Islet precursor cell (in vitro differentiated cells): Measurements from ENCODE around the gene TBL1X.

Experiments
- DNase-seq: peaks from one replicate; pipeline ENCODE4 v3.0.0-alpha.2; 2018

Gene TBL1X

GRCh38 chrX:9538544-9539045, 73.7 kb downstream of the TBL1X start:
- DNase-seq, result no peak

- no peak for DNase-seq
Measured at GRCh38 chrX:9539605-9540387, 74.9 kb downstream of the TBL1X start.

DNA sequence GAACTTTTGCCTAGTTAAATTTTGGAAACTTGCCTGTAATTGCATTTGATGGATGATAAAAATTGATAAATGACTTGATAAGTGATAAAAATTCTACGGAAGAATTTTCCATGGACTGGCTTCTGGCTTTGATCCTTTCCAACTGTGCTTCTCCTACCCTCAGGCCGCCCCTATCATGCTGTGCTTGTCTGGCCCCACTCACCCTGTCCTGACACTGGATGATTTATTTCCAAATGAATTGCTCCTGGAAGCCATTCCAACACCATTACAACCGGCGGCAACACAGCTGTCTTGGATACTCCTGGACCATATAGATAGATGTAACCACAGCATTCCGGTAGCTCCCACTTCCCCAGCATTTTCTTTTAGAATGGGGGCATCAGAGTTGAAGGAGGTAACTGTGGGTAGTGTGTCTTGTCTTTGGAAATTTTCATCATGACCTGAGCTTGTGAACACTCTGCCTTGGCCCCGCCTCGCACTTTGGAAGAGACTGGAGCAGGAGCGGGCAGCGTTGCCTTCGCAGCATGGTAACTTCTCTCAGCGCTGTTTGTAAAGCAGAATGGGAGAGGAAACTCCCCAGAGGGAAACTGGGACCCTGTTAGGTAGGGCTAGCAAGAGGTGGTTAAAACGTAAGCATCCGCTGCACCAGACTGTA, 77.4 kb downstream of the TBL1X start:
- DNase-seq, result peak; percentile 79

- DNase-seq, result no peak
Measured at GRCh38 chrX:9542761-9543111, 77.9 kb downstream of the TBL1X start.

DNA sequence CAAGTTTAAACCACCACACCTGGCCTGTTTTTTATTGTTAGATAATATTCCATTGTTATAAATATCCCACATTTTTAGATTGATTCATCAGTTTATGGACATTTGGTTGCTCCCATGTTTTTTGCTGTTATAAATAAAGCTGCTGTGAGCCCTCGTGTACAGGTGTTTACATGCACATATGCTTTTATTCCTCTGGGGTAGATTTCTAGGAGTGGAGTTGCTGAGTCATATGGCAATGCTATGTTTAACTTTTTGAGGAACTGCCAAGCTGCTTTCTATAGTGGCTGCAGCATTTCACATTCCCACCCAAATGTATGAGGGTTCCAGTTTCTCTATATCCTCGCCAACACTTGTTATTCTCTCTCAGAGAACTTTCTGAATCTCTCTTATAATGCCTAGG, 90.5 kb downstream of the TBL1X start:
- no peak for DNase-seq

GRCh38 chrX:9557091-9557490, 92.2 kb downstream of the TBL1X start:
- DNase-seq, result no peak

DNA sequence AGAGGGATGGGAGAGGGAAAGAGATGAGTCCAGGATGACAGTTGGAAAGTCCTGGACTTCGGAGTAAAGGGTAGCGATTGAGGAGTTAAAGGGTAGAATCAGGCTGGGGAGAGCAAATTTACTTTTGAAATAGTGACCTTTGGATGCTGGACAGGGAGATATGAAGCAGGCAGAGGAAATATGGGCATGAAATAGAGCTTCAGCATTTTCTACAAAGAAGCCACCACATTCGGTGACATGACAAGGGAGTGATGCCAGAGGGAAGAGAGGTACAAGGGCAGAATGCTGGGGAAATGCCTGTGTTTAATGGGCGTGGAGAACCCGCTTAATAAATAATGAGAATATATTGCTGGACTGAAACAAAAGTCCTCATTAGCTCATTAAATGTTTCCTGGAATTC, 92.7 kb downstream of the TBL1X start:
- no peak for DNase-seq

GRCh38 chrX:9558615-9559014, 93.8 kb downstream of the TBL1X start:
- no peak for DNase-seq

- no peak for DNase-seq
Measured at GRCh38 chrX:9560219-9560618, 95.4 kb downstream of the TBL1X start.

GRCh38 chrX:9561199-9561598, 96.3 kb downstream of the TBL1X start:
- no peak for DNase-seq

GRCh38 chrX:9562851-9563250, 98.0 kb downstream of the TBL1X start:
- DNase-seq, result peak; percentile 68

GRCh38 chrX:9566150-9566621, 101.3 kb downstream of the TBL1X start:
- no peak for DNase-seq

DNA sequence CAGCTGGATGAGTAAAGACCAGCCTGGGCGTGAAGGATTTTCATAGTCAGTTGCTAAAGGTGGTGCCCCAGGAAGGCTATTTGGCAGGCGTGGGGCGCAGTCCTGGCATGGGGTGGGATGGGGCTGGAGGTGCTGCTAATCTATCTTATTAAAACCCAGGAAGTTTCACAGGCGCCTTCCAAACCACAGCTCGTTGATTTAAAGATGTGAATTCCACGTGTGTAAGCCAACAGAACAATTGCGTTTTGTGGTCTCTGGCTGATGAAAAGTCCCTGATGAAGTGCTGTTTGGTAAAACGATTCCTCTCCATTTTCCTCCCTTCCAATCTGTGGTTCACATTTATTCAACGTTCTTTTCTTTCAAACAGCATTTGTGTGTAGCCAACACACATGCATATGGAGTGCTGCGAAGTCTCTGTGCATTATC, 105.0 kb downstream of the TBL1X start:
- no peak for DNase-seq

DNA sequence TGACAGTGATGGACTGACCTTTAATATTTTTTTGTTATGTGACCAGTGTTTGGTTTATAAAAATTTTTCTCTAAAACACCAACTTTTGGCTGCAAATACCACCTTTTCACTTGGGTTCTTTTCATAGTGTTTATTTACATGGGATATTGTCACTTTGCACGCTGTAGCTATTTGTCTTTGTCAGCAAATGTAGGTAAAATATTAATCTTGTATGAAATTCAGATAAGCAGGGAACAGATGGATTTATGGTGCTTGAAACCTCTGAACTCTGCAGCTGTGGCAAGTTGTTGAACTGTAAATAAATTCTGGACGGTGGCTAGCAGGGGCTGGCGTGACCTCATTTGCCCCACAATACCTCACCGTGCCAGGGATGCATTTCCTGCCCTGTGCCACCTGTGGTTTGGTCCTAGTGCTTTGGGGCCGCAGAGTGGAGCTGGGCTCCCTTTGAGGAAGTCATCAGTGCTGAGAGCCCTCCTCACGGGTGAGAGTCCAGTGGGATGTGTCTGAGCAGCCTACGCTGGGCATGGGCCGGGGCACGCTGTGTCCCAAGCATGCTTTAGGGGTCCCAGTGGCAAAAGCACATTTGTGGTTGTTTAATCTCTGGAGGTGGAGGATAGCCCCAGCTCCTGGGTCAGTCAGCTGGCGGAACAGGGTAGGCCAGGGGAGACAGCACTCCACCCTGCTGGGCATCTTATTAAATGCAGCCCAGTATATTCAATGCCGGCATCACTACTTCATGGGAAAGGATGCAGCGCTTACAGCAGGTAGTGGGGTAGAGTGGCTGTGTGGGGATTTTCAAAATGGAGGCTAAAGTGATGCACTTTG, 108.6 kb downstream of the TBL1X start:
- DNase-seq, result no peak

- DNase-seq, result no peak
Measured at GRCh38 chrX:9576059-9576458, 111.2 kb downstream of the TBL1X start.

- DNase-seq, result no peak
Measured at GRCh38 chrX:9577555-9577954, 112.7 kb downstream of the TBL1X start.

GRCh38 chrX:9578083-9578779, 113.4 kb downstream of the TBL1X start:
- DNase-seq, result no peak

- no peak for DNase-seq
Measured at GRCh38 chrX:9581771-9582385, 117.0 kb downstream of the TBL1X start.

DNA sequence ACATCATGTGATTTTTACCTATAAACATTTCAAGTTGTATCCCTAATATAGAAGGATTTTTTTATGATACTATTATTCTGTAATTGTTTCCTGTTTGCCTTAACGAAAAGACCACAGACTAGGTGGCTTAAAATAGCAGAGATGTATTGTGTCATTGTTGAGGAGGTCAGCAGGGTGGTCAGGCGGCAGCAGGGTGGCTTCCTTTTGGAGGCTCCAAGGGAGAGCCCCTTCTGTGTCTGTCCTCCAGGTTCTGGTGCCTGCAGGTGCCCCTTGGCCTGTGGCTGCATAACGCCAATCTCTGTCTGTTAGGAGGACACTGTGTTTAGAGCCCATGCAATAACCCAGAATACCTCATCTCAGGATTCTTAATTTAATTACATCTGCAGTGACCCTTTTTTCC, 118.1 kb downstream of the TBL1X start:
- DNase-seq, result no peak

DNA sequence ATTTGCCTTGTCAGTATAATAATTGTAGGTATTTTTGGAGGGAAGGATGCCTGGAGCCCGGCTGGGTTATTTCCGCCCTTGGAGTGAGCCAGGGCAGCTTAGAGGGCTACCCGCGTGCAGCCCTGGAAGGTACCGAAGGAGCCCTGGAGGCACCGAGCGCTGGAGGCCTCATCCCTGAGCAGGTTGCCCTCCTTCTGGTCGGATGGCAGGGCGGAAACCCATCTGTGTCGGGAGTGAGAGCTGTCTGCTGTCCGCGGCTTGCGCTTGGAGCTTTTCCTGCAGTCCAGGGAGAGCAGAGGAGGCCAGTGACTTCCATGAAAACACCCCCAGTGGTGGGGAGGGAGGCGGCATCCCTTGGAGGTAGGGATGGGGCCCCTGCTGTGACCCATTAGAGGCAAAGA, 122.1 kb downstream of the TBL1X start:
- no peak for DNase-seq

- no peak for DNase-seq
Measured at GRCh38 chrX:9587642-9588041, 122.8 kb downstream of the TBL1X start.

- no peak for DNase-seq
Measured at GRCh38 chrX:9591496-9591895, 126.6 kb downstream of the TBL1X start.
